Mammary epithelial cell (primary cell): ENCODE measurements around the gene H2BK1.

ENCODE experiments used
- EZH2 ChIP-seq: IDR thresholded peaks from 2 replicates; pipeline ENCODE4 v1.6.1; 2012; ENCODE audit warnings: low read length, inconsistent platforms, borderline replicate concordance
- TF ChIP-seq, protein P1 (sequence below), 2 donors: IDR thresholded peaks in 1 of 2; conservative IDR thresholded peaks in 1 of 2; 2 replicates each; pipeline ENCODE4 v1.5.1; 2011 to 2012; ENCODE audit warnings: inconsistent platforms in 2 of 2, low read length in 2 of 2, mild to moderate bottlenecking in 2 of 2, control low read depth in 1 of 2, low read depth in 1 of 2; ENCODE audit not compliant: insufficient read depth in 1 of 2; ENCODE audit errors: extremely low read depth in 1 of 2

DNA sequence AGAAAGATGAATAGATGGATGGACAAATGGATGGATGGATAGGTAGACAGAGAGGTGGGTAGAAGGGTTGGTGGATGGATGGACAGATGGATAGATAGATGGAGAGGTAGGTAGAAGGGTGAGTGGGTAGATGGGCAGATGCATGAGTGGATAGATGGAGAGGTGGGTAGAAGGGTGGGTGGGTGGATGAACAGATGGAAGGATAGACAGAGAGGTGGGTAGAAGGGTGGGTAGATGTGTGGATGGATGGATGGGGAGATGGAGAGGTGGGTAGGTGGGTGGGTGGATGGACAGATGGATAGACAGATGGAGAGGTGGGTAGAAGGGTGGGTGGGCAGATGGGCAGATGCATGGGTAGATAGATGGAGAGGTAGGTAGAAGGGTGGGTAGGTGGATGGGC lies 12.4 kb downstream of the H2BK1 start:
- TF ChIP-seq, protein P1, sequence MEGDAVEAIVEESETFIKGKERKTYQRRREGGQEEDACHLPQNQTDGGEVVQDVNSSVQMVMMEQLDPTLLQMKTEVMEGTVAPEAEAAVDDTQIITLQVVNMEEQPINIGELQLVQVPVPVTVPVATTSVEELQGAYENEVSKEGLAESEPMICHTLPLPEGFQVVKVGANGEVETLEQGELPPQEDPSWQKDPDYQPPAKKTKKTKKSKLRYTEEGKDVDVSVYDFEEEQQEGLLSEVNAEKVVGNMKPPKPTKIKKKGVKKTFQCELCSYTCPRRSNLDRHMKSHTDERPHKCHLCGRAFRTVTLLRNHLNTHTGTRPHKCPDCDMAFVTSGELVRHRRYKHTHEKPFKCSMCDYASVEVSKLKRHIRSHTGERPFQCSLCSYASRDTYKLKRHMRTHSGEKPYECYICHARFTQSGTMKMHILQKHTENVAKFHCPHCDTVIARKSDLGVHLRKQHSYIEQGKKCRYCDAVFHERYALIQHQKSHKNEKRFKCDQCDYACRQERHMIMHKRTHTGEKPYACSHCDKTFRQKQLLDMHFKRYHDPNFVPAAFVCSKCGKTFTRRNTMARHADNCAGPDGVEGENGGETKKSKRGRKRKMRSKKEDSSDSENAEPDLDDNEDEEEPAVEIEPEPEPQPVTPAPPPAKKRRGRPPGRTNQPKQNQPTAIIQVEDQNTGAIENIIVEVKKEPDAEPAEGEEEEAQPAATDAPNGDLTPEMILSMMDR (conservative IDR thresholded peaks at IDR 0.05 in 1 of 2, IDR thresholded peaks at IDR 0.05 in 1 of 2; ENCODE audit: extremely low read depth in 1 of 2, insufficient read depth in 1 of 2, low read depth in 1 of 2, low read length in 2 of 2), result no peak
- TF ChIP-seq EZH2, result no peak
